Lower leg skin (tissue), 4 donors: ENCODE measurements around the gene CHEK2. TPM values are rescaled to one million over a fixed set of nuclear protein-coding genes. Genes with fewer than 3 reads are reported as not detected.
"Not testable (repeated sequence)": the region's sequence is repeated elsewhere in the genome, so short reads cannot be mapped to it uniquely, and the experiment has no call there.

Experiments used
- DNase-seq, 2 donors: peaks; one replicate each; pipeline ENCODE4 v3.0.0-alpha.2; 2019; ENCODE audit warnings: low spot score in 2 of 2
- H3K4me3 ChIP-seq: fragments of 200-600 bp; sonication (generic); 2 replicates; pipeline ENCODE4 v1.5.1; 2017; ENCODE audit warnings: mild to moderate bottlenecking, low read depth; ENCODE audit not compliant: poor library complexity, severe bottlenecking
- POLR2A ChIP-seq, 2 donors: fragments of 450-650 bp; IDR thresholded peaks; one replicate each; pipeline ENCODE4 v1.6.1; 2016 to 2017; ENCODE audit warnings: antibody characterized with exemption in 2 of 2, mild to moderate bottlenecking in 1 of 2, moderate library complexity in 1 of 2
- WGBS, 2 donors: methylation state at CpG; one replicate each; pipeline ENCODE4 v1.1.5; 2018; 5-methylcytosine and 5-hydroxymethylcytosine counted together
- intact Hi-C: fragments of 100-400 bp; cut with DNase I; formaldehyde crosslinking; loops from one replicate; pipeline ENCODE4 v1.15.0; 2023; ENCODE audit warnings: low total_unique reads
- total RNA-seq, 4 donors: library from RNA; depleted of rRNA; stranded (reverse); fragments of >200 nt; gene quantifications; one replicate each; pipeline ENCODE4 v1.1.0, GENCODE V29; 2016
- TF ChIP-seq, protein P1 (sequence below), 3 donors: fragments of 450-650 bp; IDR thresholded peaks; one replicate each; pipeline ENCODE4 v1.5.1; 2016; ENCODE audit warnings: antibody characterized with exemption in 3 of 3, mild to moderate bottlenecking in 3 of 3, moderate library complexity in 2 of 3

Gene CHEK2
- total RNA-seq, 4 donors from 2014 or later: 3.3 to 12.2 (median 6.1) TPM

DNA sequence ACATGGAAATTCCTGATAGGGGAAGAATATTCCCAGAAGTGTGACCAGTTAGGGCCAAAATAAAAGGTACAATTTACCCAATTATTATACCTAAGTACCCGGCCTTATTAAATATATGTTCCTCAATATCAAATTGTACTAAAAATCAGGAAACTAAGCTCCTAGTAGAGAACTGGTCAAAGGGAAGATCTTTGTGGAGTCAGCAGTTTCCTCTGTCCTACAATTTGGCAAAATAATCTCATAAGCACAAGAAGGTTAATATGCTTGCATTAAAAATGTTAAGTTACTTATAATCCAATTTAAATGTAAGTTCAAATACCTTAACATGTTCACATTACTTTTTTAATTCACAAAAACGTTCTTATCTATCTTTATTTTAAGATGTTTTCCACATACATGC, 72.2 kb downstream of the CHEK2 start:
- no peak overlapping the region for H3K4me3 ChIP-seq
- no peak for DNase-seq
- 72 to 77% methylated on average over 2 of the region's 2 CpGs for WGBS, 2 donors
- intact Hi-C loops: no loop called here
- no peak for TF ChIP-seq POLR2A (IDR thresholded peaks at IDR 0.05)
- TF ChIP-seq, protein P1, sequence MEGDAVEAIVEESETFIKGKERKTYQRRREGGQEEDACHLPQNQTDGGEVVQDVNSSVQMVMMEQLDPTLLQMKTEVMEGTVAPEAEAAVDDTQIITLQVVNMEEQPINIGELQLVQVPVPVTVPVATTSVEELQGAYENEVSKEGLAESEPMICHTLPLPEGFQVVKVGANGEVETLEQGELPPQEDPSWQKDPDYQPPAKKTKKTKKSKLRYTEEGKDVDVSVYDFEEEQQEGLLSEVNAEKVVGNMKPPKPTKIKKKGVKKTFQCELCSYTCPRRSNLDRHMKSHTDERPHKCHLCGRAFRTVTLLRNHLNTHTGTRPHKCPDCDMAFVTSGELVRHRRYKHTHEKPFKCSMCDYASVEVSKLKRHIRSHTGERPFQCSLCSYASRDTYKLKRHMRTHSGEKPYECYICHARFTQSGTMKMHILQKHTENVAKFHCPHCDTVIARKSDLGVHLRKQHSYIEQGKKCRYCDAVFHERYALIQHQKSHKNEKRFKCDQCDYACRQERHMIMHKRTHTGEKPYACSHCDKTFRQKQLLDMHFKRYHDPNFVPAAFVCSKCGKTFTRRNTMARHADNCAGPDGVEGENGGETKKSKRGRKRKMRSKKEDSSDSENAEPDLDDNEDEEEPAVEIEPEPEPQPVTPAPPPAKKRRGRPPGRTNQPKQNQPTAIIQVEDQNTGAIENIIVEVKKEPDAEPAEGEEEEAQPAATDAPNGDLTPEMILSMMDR (IDR thresholded peaks at IDR 0.05): no peak

DNA sequence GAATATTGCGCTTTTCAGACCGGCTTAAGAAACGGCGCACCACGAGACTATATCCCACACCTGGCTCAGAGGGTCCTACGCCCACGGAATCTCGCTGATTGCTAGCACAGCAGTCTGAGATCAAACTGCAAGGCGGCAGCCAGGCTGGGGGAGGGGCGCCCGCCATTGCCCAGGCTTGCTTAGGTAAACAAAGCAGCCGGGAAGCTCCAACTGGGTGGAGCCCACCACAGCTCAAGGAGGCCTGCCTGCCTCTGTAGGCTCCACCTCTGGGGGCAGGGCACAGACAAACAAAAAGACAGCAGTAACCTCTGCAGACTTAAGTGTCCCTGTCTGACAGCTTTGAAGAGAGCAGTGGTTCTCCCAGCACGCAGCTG, 78.1 kb downstream of the CHEK2 start:
- H3K4me3 ChIP-seq, intact Hi-C loops, DNase-seq: not testable (repeated sequence)
- WGBS, 2 donors: no CpG with 5 or more reads among the region's 13 CpGs

DNA sequence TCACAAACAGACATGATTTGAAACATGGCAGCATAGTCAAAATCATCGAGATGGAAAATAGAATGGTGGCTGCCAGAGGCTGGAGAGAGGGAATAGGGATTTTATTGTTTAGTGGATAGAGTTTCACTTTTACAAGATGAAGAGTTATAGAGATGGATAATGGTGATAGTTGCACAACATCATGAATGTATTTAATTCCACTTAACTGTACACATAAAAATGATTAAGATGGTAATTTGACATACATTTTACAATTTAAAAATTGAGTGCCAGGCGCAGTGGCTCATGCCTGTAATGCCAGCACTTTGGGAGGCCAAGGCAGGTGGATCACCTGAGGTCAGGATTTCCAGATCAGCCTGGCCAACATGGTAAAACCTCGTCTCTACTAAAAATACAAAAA, 83.2 kb downstream of the CHEK2 start:
- no peak for TF ChIP-seq POLR2A (IDR thresholded peaks at IDR 0.05)
- TF ChIP-seq, protein P1 (IDR thresholded peaks at IDR 0.05): no peak
- DNase-seq: no peak
- intact Hi-C loops: no loop called here
- no peak overlapping the region for H3K4me3 ChIP-seq
- WGBS, 2 donors: 67 to 72% methylated on average over 3 of the region's 3 CpGs

DNA sequence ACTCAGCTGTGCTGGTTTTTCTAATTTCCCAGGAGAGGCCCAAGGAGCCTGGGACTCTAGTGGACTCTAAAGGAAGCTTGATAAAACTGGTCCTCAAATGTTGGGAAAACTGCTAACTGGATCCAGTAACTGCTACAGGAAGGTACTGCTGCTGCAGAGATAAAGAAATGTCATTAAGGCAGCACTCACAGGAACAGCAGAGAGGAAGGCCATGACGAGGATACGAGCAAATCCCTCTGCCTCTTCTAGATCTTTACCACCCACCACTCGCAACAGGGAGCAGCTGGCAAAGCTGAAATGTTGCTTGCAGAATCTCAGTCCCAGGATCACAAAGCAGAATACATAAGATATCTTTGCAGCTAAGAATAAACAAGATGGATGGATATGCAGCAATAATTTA, 85.4 kb downstream of the CHEK2 start:
- WGBS, 2 donors: 93 to 95% methylated on average over 3 of the region's 3 CpGs
- intact Hi-C loops: no loop called here
- DNase-seq: no peak
- TF ChIP-seq, protein P1 (IDR thresholded peaks at IDR 0.05): no peak
- TF ChIP-seq POLR2A (IDR thresholded peaks at IDR 0.05): no peak
- no peak overlapping the region for H3K4me3 ChIP-seq

DNA sequence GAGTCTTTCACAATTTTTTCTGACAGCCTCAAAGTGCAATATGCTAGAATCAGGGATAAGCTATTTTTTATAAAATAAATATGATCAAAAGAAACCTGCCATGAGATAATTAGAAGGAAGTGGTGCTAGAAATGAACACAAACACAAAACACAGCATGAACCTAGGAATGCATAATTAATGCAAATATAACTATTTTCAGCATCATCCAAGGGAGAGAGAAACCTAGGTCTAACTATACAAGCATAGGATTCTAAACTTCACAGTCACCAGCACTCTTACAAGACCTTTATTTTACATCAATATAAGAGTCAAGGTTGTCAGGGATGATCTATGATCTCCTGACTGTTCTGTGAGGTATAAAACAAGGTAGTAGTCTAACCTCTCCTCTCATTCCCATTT, 91.2 kb downstream of the CHEK2 start:
- TF ChIP-seq POLR2A (IDR thresholded peaks at IDR 0.05): no peak
- no peak overlapping the region for H3K4me3 ChIP-seq
- intact Hi-C loops: no loop called here
- no peak for DNase-seq

DNA sequence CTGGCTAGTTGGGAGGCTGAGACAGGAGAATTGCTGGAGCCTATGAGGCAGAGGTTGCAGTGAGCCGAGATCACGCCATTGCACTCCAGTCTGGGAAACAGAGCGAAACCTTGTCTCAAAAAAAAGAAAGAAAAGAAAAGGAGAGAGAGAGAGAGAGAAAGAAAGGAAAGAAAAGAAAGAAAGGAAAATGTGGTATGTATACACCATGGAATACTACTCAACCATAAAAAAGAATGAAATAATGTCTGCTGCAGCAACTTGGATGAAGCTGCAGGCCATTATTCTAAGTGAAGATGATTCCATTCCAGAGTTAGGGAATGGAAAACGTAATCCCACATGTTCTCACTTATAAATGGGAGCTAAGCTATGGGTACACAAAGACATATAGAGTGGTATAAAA, 92.8 kb downstream of the CHEK2 start:
- TF ChIP-seq POLR2A (IDR thresholded peaks at IDR 0.05): no peak
- TF ChIP-seq, protein P1 (IDR thresholded peaks at IDR 0.05): no peak
- WGBS, 2 donors: 88 to 98% methylated on average over 4 of the region's 4 CpGs
- no peak overlapping the region for H3K4me3 ChIP-seq
- intact Hi-C loops: no loop called here
- no peak for DNase-seq

DNA sequence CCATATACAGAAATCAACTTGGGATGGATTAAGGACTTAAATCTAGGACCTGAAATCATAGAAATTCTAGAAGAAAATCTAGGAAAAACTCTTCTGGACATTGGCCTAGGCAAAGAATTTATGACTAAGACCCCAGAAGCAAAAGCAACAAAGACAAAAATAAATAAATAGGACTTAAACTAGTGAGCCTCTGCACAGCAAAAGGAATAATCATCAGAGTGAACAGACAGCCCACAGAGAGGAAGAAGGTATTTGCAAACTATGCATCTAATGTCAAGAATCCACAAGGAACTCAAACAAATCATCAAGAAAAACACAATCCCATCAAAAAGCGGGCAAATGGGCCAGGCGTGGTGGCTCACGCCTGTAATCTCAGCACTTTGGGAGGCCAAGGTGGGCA, 94.4 kb downstream of the CHEK2 start:
- intact Hi-C loops: no loop called here
- WGBS, 2 donors: 96 to 100% methylated on average over 3 of the region's 3 CpGs

More for the DNA sequence above, 94.4 kb downstream of the CHEK2 start:
- no peak overlapping the region for H3K4me3 ChIP-seq
- TF ChIP-seq, protein P1 (IDR thresholded peaks at IDR 0.05): no peak
- TF ChIP-seq POLR2A (IDR thresholded peaks at IDR 0.05): no peak
- no peak for DNase-seq
